Measurements from ENCODE around the gene DHDDS.

Gene DHDDS

GRCh38 chr1:26500488-26501175, 68.5 kb downstream of the DHDDS start (continued):
- peak; percentile 81 for TF ChIP-seq ZNF629 (tag by site-specific recombination; IDR thresholded peaks at IDR 0.05)
- no peak; the same call in 1 of the 2 replicates for TF ChIP-seq ZNF585B (tag by site-specific recombination; IDR thresholded peaks at IDR 0.05)
- TF ChIP-seq ZSCAN30 (tag by site-specific recombination; IDR thresholded peaks at IDR 0.05), result no peak
- TF ChIP-seq ZNF24 (tag by site-specific recombination; IDR thresholded peaks at IDR 0.05), result peak; percentile 81
- TF ChIP-seq ZNF501 (tag by site-specific recombination; IDR thresholded peaks at IDR 0.05), result peak; percentile 92
- TF ChIP-seq INSM2 (tag by site-specific recombination; IDR thresholded peaks at IDR 0.05), result peak; percentile 47; the same call in 1 of the 2 replicates
- TF ChIP-seq ZNF37A (tag by site-specific recombination; IDR thresholded peaks at IDR 0.05), result no peak
- 0 out of 2 replicates have a peak, but pooled peaks have one; percentile 47 for TF ChIP-seq CTCF (tag by site-specific recombination; IDR thresholded peaks at IDR 0.05)
- TF ChIP-seq ZNF530 (tag by site-specific recombination; IDR thresholded peaks at IDR 0.05; ENCODE audit: low read depth), result no peak
- peak; percentile 100 for TF ChIP-seq GLIS2 (tag by site-specific recombination; IDR thresholded peaks at IDR 0.05)
- TF ChIP-seq ZNF148 (tag by site-specific recombination; IDR thresholded peaks at IDR 0.05; ENCODE audit: borderline replicate concordance), result no peak
- TF ChIP-seq SP2 (tag by site-specific recombination; IDR thresholded peaks at IDR 0.05), result peak; percentile 67
- no peak for TF ChIP-seq ZNF266 (tag by site-specific recombination; IDR thresholded peaks at IDR 0.05; ENCODE audit: low read depth)
- no peak for TF ChIP-seq ZNF169 (tag by site-specific recombination; IDR thresholded peaks at IDR 0.05)
- peak; percentile 92 for TF ChIP-seq ZBTB20 (tag by site-specific recombination; IDR thresholded peaks at IDR 0.05)
- no peak; the same call in 1 of the 2 replicates for TF ChIP-seq ZNF184 (tag by site-specific recombination; IDR thresholded peaks at IDR 0.05)
- TF ChIP-seq ZNF48 (tag by site-specific recombination; IDR thresholded peaks at IDR 0.05), result no peak
- peak; percentile 67 for TF ChIP-seq PATZ1 (tag by site-specific recombination; IDR thresholded peaks at IDR 0.05)
- TF ChIP-seq ZNF600 (tag by site-specific recombination; IDR thresholded peaks at IDR 0.05), result peak; percentile 98
- 0 out of 2 replicates have a peak, but pooled peaks have one; percentile 58 for TF ChIP-seq BCL11A (tag by site-specific recombination; IDR thresholded peaks at IDR 0.05; ENCODE audit: low read depth)
- TF ChIP-seq PRDM6 (tag by site-specific recombination; IDR thresholded peaks at IDR 0.05), result no peak
- no peak for TF ChIP-seq ZNF133 (tag by site-specific recombination; IDR thresholded peaks at IDR 0.05)
- TF ChIP-seq ZNF449 (tag by site-specific recombination; IDR thresholded peaks at IDR 0.05), result peak; percentile 84; the same call in 1 of the 2 replicates
- peak; percentile 63; the same call in 1 of the 2 replicates for TF ChIP-seq ZNF610 (tag by site-specific recombination; IDR thresholded peaks at IDR 0.05; ENCODE audit: borderline replicate concordance)
- no peak for TF ChIP-seq GFI1B (tag by site-specific recombination; IDR thresholded peaks at IDR 0.05)
- TF ChIP-seq SETDB1 (IDR thresholded peaks at IDR 0.05; ENCODE audit: insufficient read length, low read length), result no peak
- no peak for TF ChIP-seq ZNF544 (tag by site-specific recombination; IDR thresholded peaks at IDR 0.05)
- no peak for TF ChIP-seq ZFP41 (tag by site-specific recombination; IDR thresholded peaks at IDR 0.05; ENCODE audit: borderline replicate concordance)
- no peak for TF ChIP-seq ZNF311 (tag by site-specific recombination; IDR thresholded peaks at IDR 0.05; ENCODE audit: borderline replicate concordance)
- no peak for TF ChIP-seq ZNF701 (tag by site-specific recombination; IDR thresholded peaks at IDR 0.05)

All from HEK293 (cell line).